HCT116 (cell line): Measurements from ENCODE around the gene AK3. TPM values are rescaled to one million over a fixed set of nuclear protein-coding genes. Genes with fewer than 3 reads are reported as not detected.

Source experiments
- ATAC-seq: fragments of 200-7000 bp; cut with Tn5 transposase; 2 replicates; pipeline ENCODE4 v1.9.1; 2020; ENCODE audit warnings: mild to moderate bottlenecking, moderate library complexity
- BruUV-seq: library from RNA; stranded (reverse); fragments of 400-500 nt; replicated peaks from 2 replicates; lab custom pipeline; 2021; lab: Mats Ljungman, UMichigan
- CTCF ChIA-PET: fragments of 300-600 bp; sonication (Branson Sonifier 250); formaldehyde crosslinking; loops from one replicate; lab custom pipeline; 2021; ENCODE audit warnings: antibody characterized with exemption; lab: Charles Lee
- POLR2A ChIA-PET: fragments of 300-600, 350-600 bp; sonication (Branson Sonifier 250); formaldehyde crosslinking; loops from one replicate; lab custom pipeline; 2021; ENCODE audit warnings: antibody characterized with exemption; lab: Charles Lee
- RAD21 ChIA-PET, 2 experiments: fragments of 300-600 bp; sonication (Branson Sonifier 250); formaldehyde crosslinking; loops; one replicate each; lab custom pipeline; 2023; ENCODE audit warnings: low total read pairs in 2 of 2; ENCODE audit not compliant: uncharacterized antibody in 2 of 2, unreplicated experiment in 2 of 2, low non-redundant PET in 1 of 2; lab: Charles Lee
- DNase-seq: peaks from one replicate; pipeline ENCODE4 v3.0.0-alpha.2; 2010; ENCODE audit warnings: low read depth, low spot score
- H2AFZ ChIP-seq: fragments of 200-600 bp; shearing (Covaris generic), sonication (generic); 2 replicates; pipeline ENCODE4 v1.6.1; 2017; ENCODE audit warnings: low read depth, mixed run types, mixed read lengths, antibody characterized with exemption, low read length; ENCODE audit not compliant: poor library complexity, severe bottlenecking
- H3K27ac ChIP-seq: 2 replicates; pipeline ENCODE4 v1.5.1; 2012; ENCODE audit warnings: low read depth, low read length
- H3K27me3 ChIP-seq: fragments of 200-600 bp; sonication (generic); 2 replicates; pipeline ENCODE4 v1.6.1; 2016; ENCODE audit warnings: mixed run types, low read length, mixed read lengths; ENCODE audit not compliant: insufficient read depth
- H3K36me3 ChIP-seq, 2 experiments: fragments of 200-500 bp in 1 of 2; fragments of 200-600 bp in 1 of 2; sonication (Bioruptor generic) in 1 of 2; sonication (generic) in 1 of 2; 2 replicates each; pipeline versions ENCODE4 v1.5.1 to v1.6.1; 2014 to 2016; ENCODE audit warnings: low read length in 2 of 2, inconsistent platforms in 1 of 2, mixed read lengths in 1 of 2, mixed run types in 1 of 2; ENCODE audit not compliant: insufficient read depth in 2 of 2, control insufficient read depth in 1 of 2
- H3K4me1 ChIP-seq, 2 experiments: fragments of 200-600 bp in 1 of 2; sonication (generic) in 1 of 2; 2 replicates each; pipeline versions ENCODE4 v1.5.1 to v1.6.1; 2012 to 2017; ENCODE audit warnings: low read length in 2 of 2, inconsistent platforms in 1 of 2, mild to moderate bottlenecking in 1 of 2, mixed read lengths in 1 of 2, mixed run types in 1 of 2, moderate library complexity in 1 of 2; ENCODE audit not compliant: insufficient read depth in 2 of 2, control insufficient read depth in 1 of 2
- H3K4me2 ChIP-seq: fragments of 200-600 bp; sonication (generic); 2 replicates; pipeline ENCODE4 v1.6.1; 2017; ENCODE audit warnings: mixed run types, low read length, mixed read lengths
- H3K4me3 ChIP-seq, 2 experiments: fragments of 200-600 bp in 1 of 2; sonication (generic) in 1 of 2; replicated peaks in 1 of 2; 2 replicates each; pipeline ENCODE4 v1.5.1; 2011 to 2016; ENCODE audit warnings: low read length in 2 of 2, control low read depth in 1 of 2, low read depth in 1 of 2, mild to moderate bottlenecking in 1 of 2, mixed read lengths in 1 of 2, mixed run types in 1 of 2
- H3K79me2 ChIP-seq: fragments of 200-600 bp; sonication (generic); 2 replicates; pipeline ENCODE4 v1.6.1; 2017; ENCODE audit warnings: mild to moderate bottlenecking, mixed run types, low read length, moderate library complexity, mixed read lengths; ENCODE audit not compliant: insufficient read depth
- H3K9ac ChIP-seq: fragments of 200-600 bp; sonication (generic); 2 replicates; pipeline ENCODE4 v1.6.1; 2016; ENCODE audit warnings: low read length, mixed read lengths
- H3K9me2 ChIP-seq: fragments of 200-600 bp; sonication (generic), shearing (Covaris generic); 2 replicates; pipeline ENCODE4 v1.6.1; 2017; ENCODE audit warnings: mixed run types, mild to moderate bottlenecking, moderate library complexity; ENCODE audit not compliant: insufficient read depth
- H3K9me3 ChIP-seq, 2 experiments: fragments of 200-500 bp in 1 of 2; fragments of 200-600 bp in 1 of 2; sonication (Bioruptor generic) in 1 of 2; sonication (generic) in 1 of 2; 2 replicates each; pipeline ENCODE4 v1.6.1; 2014 to 2017; ENCODE audit warnings: low read length in 2 of 2, mixed read lengths in 2 of 2, inconsistent platforms in 1 of 2, low read depth in 1 of 2, mild to moderate bottlenecking in 1 of 2, mixed run types in 1 of 2, moderate library complexity in 1 of 2; ENCODE audit not compliant: control insufficient read depth in 1 of 2, insufficient read depth in 1 of 2
- H4K20me1 ChIP-seq: fragments of 200-600 bp; sonication (generic), shearing (Covaris generic); 2 replicates; pipeline ENCODE4 v1.6.1; 2017; ENCODE audit warnings: mixed run types, mild to moderate bottlenecking, moderate library complexity; ENCODE audit not compliant: insufficient read depth
- CBX3 ChIP-seq: IDR thresholded peaks from 2 replicates; pipeline ENCODE4 v1.6.1; 2012; ENCODE audit warnings: low read depth
- CTCF ChIP-seq, 3 experiments: fragments of 200-600 bp in 1 of 3; sonication (generic) in 1 of 3; IDR thresholded peaks in 2 of 3; conservative IDR thresholded peaks in 1 of 3; 2 replicates each; pipeline ENCODE4 v1.5.1; 2012 to 2017; ENCODE audit warnings: low read depth in 2 of 3, low read length in 2 of 3, antibody characterized with exemption in 1 of 3, borderline replicate concordance in 1 of 3, control low read depth in 1 of 3, mild to moderate bottlenecking in 1 of 3, mixed read lengths in 1 of 3, mixed run types in 1 of 3, moderate library complexity in 1 of 3; ENCODE audit not compliant: insufficient read depth in 1 of 3
- JUND ChIP-seq: IDR thresholded peaks from 2 replicates; pipeline ENCODE4 v1.6.1; 2012
- RAD21 ChIP-seq: IDR thresholded peaks from 2 replicates; pipeline ENCODE4 v1.6.1; 2012; ENCODE audit warnings: low read depth, mild to moderate bottlenecking
- SIN3A ChIP-seq: IDR thresholded peaks from 2 replicates; pipeline ENCODE4 v1.6.1; 2012; ENCODE audit warnings: low read depth
- SRF ChIP-seq: IDR thresholded peaks from 2 replicates; pipeline ENCODE4 v1.6.1; 2012; ENCODE audit warnings: low read depth
- ZBTB33 ChIP-seq: IDR thresholded peaks from 2 replicates; pipeline ENCODE4 v1.6.1; 2011; ENCODE audit warnings: mild to moderate bottlenecking, low read length, moderate library complexity; ENCODE audit not compliant: insufficient replicate concordance; ENCODE audit errors: extremely low read depth
- ZFX ChIP-seq: fragments of 450-650 bp; IDR thresholded peaks from 2 replicates; pipeline ENCODE4 v1.6.1; 2017
- ZNF274 ChIP-seq: fragments of 200-500 bp; sonication (Bioruptor generic); IDR thresholded peaks from 2 replicates; pipeline ENCODE4 v1.6.1; 2014; ENCODE audit warnings: mild to moderate bottlenecking, low read depth, low read length, inconsistent platforms
- intact Hi-C: fragments of 100-400 bp; cut with micrococcal nuclease; formaldehyde crosslinking; loops from 2 replicates; pipeline ENCODE4 v1.10.0; 2022
- total RNA-seq: library from RNA; stranded (reverse); gene quantifications from one replicate; pipeline ENCODE4 v1.2.1, GENCODE V29; 2021; ENCODE audit not compliant: unreplicated experiment

AK3 gene
- total RNA-seq, 1 experiment from 2014 or later = 43.0 TPM

GRCh38 chr9:4762108-4762885, 21.3 kb upstream of the AK3 start:
- no peak overlapping the region for H3K27ac ChIP-seq
- H3K9me3 ChIP-seq = no peaks in the 10 kb centered on the region
- CTCF ChIA-PET = interaction anchor here (0.7 to 2.1 kb wide), 8 partner anchors 10 to 842 kb away, joined by 3 to 9 read pairs (median 4); no protein-coding TSS in a partner anchor
- no peaks in the 10 kb centered on the region for H3K27me3 ChIP-seq
- POLR2A ChIA-PET = no interaction called here
- intact Hi-C loops = loop anchor here (1.0 to 5.0 kb wide), 4 partner anchors 162 to 829 kb away; no protein-coding TSS in a partner anchor
- H3K4me2 ChIP-seq = peak overlapping the region; percentile 60
- DNase-seq (peak; percentile 78), ATAC-seq (peak; percentile 81)
- H3K4me1 ChIP-seq = peaks cover 0 to 13% of the 10 kb centered on the region in 2 experiments; a peak in 2 of 4 replicates
- no peak overlapping the region for H3K9ac ChIP-seq
- no peak overlapping the region for H3K4me3 ChIP-seq
- no peaks in the 10 kb centered on the region for H3K9me2 ChIP-seq
- no peaks in the 10 kb centered on the region for H3K79me2 ChIP-seq
- no peak for TF ChIP-seq ZNF274
- no peak for TF ChIP-seq ZFX
- peak; percentile 40; the same call in 1 of the 2 replicates for TF ChIP-seq CBX3
- TF ChIP-seq SIN3A = no peak
- TF ChIP-seq RAD21 = peak; percentile 94
- TF ChIP-seq CTCF (IDR thresholded peaks at IDR 0.05 in 2 of 3, conservative IDR thresholded peaks at IDR 0.05 in 1 of 3; ENCODE audit: borderline replicate concordance in 1 of 3, insufficient read depth in 1 of 3, low read depth in 2 of 3, low read length in 2 of 3) = peak; percentile 82 to 89 (median 83)
- TF ChIP-seq SRF = no peak
- no peak for TF ChIP-seq ZBTB33
- no peak for TF ChIP-seq JUND
- no peaks in the 10 kb centered on the region for H3K36me3 ChIP-seq
- RAD21 ChIA-PET = no interaction called here
- H4K20me1 ChIP-seq = no peaks in the 10 kb centered on the region
- peak overlapping the region; percentile 74 for H2AFZ ChIP-seq
- no TSS peak for BruUV-seq
